GM18909 (cell line): Measurements from ENCODE around the gene MYADML2.

Experiments
- ATAC-seq: cut with Tn5 transposase; IDR thresholded peaks from one replicate; pipeline ENCODE4 v1.9.1; 2021; ENCODE audit warnings: mild to moderate bottlenecking; ENCODE audit not compliant: unreplicated experiment, poor library complexity

Gene MYADML2

GRCh38 chr17:81978524-81979298 is 31.7 kb upstream of the MYADML2 start:
- no peak for ATAC-seq

DNA sequence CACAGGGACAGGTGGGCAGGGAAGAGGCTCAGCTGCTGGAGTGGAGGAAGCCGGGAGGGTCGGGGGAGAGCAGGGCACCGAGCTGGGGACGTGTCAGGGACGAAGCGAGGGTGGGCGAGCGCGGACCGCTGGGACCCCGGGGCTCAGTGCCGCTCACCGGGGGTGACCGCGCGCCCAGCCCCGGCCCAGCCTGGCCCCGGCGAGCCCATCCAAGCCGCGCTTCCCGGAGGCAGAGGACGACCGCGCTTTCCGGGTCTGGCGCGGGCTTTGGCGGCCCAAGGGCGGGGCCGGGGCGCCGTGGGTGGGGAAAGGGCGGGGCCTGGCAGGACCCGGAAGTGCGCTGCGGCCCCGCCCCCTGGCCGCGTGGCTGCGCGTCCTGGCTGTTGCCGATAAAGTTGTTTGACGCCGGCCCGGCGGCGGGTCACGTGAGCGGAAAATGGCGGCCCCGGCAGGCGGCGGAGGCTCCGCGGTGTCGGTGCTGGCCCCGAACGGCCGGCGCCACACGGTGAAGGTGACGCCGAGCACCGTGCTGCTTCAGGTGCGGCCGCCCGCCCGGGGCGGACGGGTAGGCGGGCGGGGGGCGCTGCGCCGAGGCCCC is 30.3 kb upstream of the MYADML2 start, which contains the start of gene ASPSCR1:
ASPSCR1 (plus strand) TSS at position 419 of the 598 bp plus-strand sequence; CDS start at position 437, 18 bp downstream.
- ATAC-seq: peak; percentile 80

GRCh38 chr17:81976332-81977210 is 29.5 kb upstream of the MYADML2 start:
- ATAC-seq: no peak

DNA sequence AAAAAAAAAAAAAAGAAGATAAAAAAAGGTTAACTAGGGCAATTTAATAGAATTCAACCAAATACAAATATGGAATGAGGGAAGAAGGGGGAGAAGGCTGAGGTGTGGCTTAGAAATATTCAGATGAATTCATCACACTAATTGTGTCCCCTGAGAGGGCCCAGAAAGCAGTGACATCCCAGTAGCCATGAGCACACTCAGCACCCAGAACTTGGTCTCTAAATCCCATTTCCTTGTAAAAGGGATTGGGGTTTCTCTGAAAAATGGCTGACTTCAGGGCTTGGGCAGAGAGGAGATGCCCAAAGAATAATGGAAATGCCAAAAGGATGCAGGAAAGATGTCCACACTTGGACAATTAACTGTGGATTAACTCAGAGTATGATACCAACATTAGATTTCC is 26.4 kb upstream of the MYADML2 start:
- no peak for ATAC-seq

DNA sequence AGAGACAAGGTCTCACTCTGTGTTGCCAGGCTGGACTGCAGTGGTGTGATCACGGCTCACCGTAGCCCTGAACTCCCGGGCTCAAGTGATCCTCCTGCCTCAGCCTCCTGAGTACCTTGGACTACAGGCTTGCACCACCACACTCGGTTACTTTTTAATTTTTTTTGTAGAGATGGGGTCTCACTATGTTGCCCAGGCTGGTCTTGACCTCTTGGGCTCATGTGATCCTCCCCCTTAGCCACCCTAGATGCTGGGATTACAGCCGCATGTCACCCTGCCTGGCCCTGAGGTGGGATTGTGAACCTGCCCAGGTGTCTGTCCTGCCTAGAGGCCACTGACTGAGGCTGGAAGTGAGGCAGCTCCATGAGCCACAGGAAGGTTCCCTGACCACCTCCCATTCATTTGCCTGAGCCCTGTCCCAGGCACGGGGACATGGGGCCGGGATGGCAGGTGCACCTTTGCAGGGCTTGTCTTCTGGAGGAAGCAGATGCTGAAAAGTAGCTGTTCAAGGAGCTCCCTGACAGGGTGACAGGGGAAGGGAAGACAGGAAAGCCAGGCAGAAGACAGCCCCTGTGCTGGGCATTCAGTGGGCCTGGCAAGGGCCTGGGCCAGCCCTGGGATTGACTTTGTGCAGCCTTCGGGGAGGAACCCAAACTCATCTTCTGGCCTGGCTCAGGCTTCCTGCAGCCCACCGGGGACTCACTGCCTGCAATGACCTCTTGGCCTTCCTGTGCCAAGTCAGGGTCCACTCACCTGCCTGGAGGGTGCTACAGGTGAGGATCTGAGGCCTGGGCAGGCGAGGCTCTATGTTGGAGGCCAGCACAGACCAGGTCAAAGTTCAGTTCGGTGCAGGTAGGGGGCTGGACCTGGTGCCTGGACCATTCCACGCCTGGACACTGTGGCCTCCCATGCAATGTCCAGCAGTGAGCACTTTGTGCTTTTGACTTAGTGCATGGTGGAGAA is 22.1 kb upstream of the MYADML2 start:
- ATAC-seq: no peak

GRCh38 chr17:81968396-81968745 is 21.3 kb upstream of the MYADML2 start:
- ATAC-seq: no peak

DNA sequence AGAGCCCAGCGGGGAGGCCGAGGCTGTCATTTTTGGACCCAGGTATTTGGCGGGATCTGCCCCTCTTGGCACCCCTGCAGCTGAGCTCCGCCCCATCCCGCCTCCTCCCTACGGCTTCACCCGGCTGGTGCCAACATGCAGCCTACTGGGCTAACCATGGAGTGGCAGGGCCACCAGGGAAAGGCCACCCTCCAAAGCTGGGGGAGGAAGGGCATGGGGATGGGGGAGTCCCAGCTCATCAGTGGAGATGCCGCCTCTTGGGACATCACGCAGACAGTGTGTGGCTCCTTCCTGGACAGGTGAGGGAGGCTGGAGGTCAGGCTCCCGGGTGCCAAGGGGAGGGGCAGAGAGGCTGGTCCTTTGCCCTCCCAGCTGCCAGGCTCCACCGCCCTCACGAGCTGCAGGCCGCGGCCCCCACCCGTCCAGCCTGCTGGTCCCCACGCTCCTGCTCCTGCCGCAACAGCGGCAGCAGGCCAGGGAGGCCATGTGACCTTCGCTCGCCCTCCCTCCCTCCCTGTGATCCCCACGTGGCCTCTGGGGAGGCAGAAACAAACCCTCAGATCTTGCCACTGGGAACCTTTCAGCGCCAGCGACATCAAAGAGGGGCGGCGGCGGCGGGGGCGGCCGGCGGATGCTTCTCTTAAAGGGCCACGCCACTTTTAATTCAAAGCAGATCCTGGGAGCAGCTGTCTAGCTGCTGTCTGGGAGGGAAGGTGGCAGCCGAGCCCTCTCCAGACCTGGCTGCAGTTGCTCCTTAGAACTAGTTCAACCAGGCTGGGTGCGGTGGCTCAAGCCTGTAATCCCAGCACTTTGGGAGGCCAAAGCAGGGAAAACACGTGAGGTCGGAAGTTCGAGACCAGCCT is 20.7 kb upstream of the MYADML2 start:
- ATAC-seq: no peak

DNA sequence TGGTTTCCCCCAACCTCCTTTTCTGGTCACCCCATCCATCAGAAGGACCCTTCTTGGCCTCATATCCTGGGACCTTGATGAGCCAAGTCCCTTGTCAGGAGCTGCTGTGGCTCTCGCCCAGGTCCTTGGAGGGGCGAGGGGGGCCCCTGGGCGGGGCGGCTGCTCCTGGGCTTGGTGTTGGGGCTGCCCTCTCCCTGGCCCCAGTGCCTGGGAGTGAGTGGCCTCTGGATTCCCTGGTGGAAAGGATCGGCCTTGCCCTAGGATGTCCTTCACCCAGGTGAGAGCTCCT is 20.2 kb upstream of the MYADML2 start:
- ATAC-seq: no peak

DNA sequence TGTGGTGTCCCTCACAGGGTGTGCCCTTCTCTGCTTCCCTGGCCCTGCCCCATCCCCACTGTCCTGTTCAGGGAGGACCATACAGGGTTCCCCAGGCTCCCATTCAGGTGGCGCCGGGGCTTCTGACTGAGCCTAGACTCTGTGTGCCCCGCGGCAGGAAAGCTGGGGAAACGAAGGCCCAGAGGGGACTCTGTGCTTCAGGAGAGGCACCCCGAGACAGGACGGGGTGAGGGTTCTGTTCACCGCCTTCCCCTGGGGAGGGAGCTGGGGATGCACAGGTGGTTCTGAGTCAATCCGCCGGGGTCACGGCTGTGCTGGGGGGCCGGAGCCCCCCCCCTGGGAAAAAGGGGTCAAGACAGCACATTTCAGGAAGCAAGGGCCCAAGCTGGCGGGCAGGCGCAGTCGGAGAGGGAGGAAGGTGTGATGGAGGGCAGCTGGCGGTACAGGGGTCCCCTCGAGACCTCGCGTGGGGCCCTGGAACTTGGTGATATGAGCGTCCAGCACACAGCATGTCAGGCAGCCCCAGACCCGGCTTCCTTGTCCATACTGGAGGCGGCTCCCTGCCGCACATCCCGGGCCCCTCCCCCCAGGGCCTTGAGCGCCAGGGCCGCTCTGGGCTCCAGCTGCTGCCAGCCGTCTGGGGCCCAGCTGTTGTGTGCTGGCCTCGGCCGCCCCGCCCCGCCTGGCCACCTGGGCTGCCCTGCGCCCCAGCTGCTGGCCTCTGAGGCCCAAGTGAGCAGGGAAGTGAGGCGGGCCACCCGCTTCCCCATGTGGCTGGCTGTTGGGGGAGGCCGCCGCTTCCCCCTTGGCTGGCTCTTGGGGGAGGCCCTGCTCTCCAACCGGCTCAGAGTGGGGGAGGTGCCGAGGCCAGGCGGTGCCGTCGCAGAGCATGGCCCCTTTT is 19.6 kb upstream of the MYADML2 start:
- ATAC-seq: no peak

- ATAC-seq: no peak
Observed at GRCh38 chr17:81964081-81964849, 17.2 kb upstream of the MYADML2 start.

- ATAC-seq: no peak
Observed at GRCh38 chr17:81962499-81963441, 15.7 kb upstream of the MYADML2 start.

GRCh38 chr17:81961521-81962498 is 14.8 kb upstream of the MYADML2 start:
- ATAC-seq: no peak

DNA sequence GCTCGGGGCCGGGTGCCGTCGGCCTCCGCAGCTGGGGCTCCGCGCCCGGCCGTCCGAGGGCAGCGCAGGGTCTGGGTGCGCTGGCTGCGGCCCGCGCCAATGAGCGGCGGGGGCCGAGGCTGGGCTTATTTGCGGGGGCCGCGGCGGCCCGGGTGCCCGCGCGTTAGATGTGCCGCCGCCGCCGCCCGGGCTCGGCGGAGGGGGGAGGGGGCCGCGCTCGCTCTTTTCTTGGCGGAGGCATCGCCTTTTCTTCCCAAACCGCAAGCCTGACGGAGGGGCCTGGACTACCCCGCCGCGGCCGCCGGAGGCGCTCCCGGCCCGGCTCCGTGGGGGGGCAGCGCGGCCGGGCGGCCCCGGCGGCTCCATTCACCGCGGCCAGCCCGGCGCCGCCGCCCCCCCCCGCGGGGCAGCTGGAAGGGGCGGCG is 14.1 kb upstream of the MYADML2 start, which contains the start of gene NOTUM:
NOTUM (minus strand) TSS at position 101 of the 425 bp plus-strand sequence. CDS start 278 bp downstream, outside the sequence.
- ATAC-seq: no peak

GRCh38 chr17:81960130-81960958 is 13.3 kb upstream of the MYADML2 start:
- no peak for ATAC-seq
